GM21526 (cell line): Measurements from ENCODE around the gene RAPGEF3.

Source experiments
- ATAC-seq: cut with Tn5 transposase; IDR thresholded peaks from one replicate; pipeline ENCODE4 v1.9.1; 2021; ENCODE audit warnings: moderate library complexity; ENCODE audit not compliant: unreplicated experiment, low FRiP score

RAPGEF3 gene

GRCh38 chr12:47725091-47725772, 33.4 kb downstream of the RAPGEF3 start, which contains the start of gene ENDOU:
ENDOU (minus strand) TSS chr12:47725490; CDS start chr12:47725413, 77 bp downstream.
- no peak for ATAC-seq

GRCh38 chr12:47722941-47723631, 35.6 kb downstream of the RAPGEF3 start:
- ATAC-seq, result no peak

GRCh38 chr12:47722136-47722834, 36.4 kb downstream of the RAPGEF3 start:
- no peak for ATAC-seq

- ATAC-seq, result no peak
These were observed 37.2 kb downstream of the RAPGEF3 start for GRCh38 chr12:47721431-47721973.

GRCh38 chr12:47718531-47718930, 40.1 kb downstream of the RAPGEF3 start:
- no peak for ATAC-seq

GRCh38 chr12:47717443-47718193, 41.1 kb downstream of the RAPGEF3 start:
- no peak for ATAC-seq

- no peak for ATAC-seq
These were observed 41.6 kb downstream of the RAPGEF3 start for GRCh38 chr12:47717046-47717442.

- ATAC-seq, result no peak
These were observed 42.7 kb downstream of the RAPGEF3 start for GRCh38 chr12:47715877-47716548.

GRCh38 chr12:47715393-47715876, 43.2 kb downstream of the RAPGEF3 start:
- ATAC-seq, result peak; percentile 70

GRCh38 chr12:47714826-47715386, 43.8 kb downstream of the RAPGEF3 start:
- no peak for ATAC-seq

GRCh38 chr12:47712171-47712570, 46.5 kb downstream of the RAPGEF3 start:
- no peak for ATAC-seq

GRCh38 chr12:47711448-47711847, 47.2 kb downstream of the RAPGEF3 start:
- ATAC-seq, result no peak

GRCh38 chr12:47710278-47710677, 48.4 kb downstream of the RAPGEF3 start:
- ATAC-seq, result no peak

- no peak for ATAC-seq
These were observed 49.0 kb downstream of the RAPGEF3 start for GRCh38 chr12:47709671-47710070.

- ATAC-seq, result no peak
These were observed 49.4 kb downstream of the RAPGEF3 start for GRCh38 chr12:47709237-47709636.

GRCh38 chr12:47707905-47708543, 50.7 kb downstream of the RAPGEF3 start:
- ATAC-seq, result no peak

GRCh38 chr12:47707355-47707754, 51.3 kb downstream of the RAPGEF3 start:
- no peak for ATAC-seq

GRCh38 chr12:47705566-47706425, 52.9 kb downstream of the RAPGEF3 start, which contains the start of gene RPAP3:
RPAP3 (minus strand) TSS chr12:47706030; CDS start chr12:47702840, 3,190 bp downstream.
- ATAC-seq, result peak; percentile 78
